H1 (cell line): ENCODE results near the gene GGN. TPM values are rescaled to one million over a fixed set of nuclear protein-coding genes. Genes with fewer than 3 reads are reported as not detected.

Experiments used
- RFX5 ChIP-seq: IDR thresholded peaks from 2 replicates; pipeline ENCODE4 v1.6.1; 2011; ENCODE audit warnings: low read depth, low read length, improper control_type of control experiment, borderline replicate concordance
- polyA plus RNA-seq, 7 experiments: library from polyadenylated mRNA; depleted of rRNA in 3 of 7; stranded (reverse) in 5 of 7; unstranded in 2 of 7; fragments of >200 nt in 5 of 7; fragments of 200-250 nt in 2 of 7; gene quantifications; 1 replicate in 5 of 7; 2 replicates in 1 of 7; 4 replicates in 1 of 7; pipeline versions ENCODE4 v1.2.1 to v1.2.3, GENCODE V29; 2011 to 2013; ENCODE audit warnings: missing spikeins in 2 of 7, mixed read lengths in 2 of 7
- total RNA-seq: library from RNA; stranded (reverse); fragmentation: NEBNext Ultra II Directional; extraction: Animal tissue kit (Norgen Biotek cat#: 25700); gene quantifications from 2 replicates; pipeline ENCODE4 v1.2.1, GENCODE V29; 2021

GGN gene
- total and polyA plus RNA-seq, 2 of the 8 experiments (the other 6 are each of a cell fraction or from before 2014, with no cell fraction given): 0.47 to 1.2 TPM

DNA sequence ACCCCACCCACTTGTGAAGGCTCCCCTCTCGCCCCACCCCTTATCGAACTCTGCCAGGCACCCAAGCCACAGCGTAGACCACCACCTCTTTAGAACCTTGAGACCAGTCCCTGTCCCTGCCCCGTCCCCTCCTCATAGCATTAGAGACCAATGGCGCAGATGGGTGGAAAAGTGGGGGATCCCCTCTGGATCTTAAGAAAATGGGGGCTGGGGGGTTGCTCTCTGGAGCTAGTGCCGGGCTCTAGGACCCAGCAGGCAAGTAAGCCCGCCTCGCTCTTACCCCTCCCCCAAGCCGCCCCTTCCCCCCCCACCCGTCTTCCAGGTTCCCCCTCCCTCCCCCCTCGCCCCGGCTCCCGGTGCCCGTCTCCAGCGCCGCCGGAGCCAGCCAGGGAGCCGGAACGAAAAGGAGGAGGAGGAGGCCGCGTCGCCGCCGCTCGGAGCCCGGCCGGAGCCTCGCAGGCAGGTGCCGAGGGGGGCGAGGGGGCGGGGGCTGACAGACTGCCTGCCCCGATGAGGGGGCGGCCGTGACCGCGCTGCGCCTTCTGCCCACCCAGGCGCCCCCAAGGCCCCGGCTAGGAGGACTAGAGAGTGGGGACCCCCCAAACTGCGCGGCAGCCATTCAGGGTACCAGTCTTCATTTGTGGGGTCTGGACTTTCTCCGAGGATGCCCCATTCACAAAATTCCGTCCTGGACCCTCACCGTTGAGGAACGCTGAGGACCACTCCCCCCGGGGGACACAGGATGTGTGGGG lies 691 bp upstream of the GGN start, which contains the start of gene SPRED3 (continued):
- no peak for TF ChIP-seq RFX5
- TF ChIP-seq, all 59 proteins: peak for 9
